Activated naive CD8-positive, alpha-beta T cell treated with anti-CD3 and anti-CD28 coated beads, Interleukin-2, amount 10 ng/mL, durations not matched to agents 7 days and 5 days (primary cell): ENCODE data around the gene HSDL1. TPM values are rescaled to one million over a fixed set of nuclear protein-coding genes. Genes with fewer than 3 reads are reported as not detected.
A peak's percentile ranks its signal among the peaks of the same experiment; 100 is the strongest.
"Not testable (repeated sequence)": the region's sequence is repeated elsewhere in the genome, so short reads cannot be mapped to it uniquely, and the experiment has no call there.

Source experiments
- ATAC-seq: fragments of 150-1000 bp; cut with Tn5 transposase; one replicate; pipeline ENCODE4 v1.10.0; 2021; ENCODE audit warnings: low read depth, moderate library complexity
- POLR2A ChIA-PET: fragments of 350-600 bp; sonication (Branson Sonifier 250); formaldehyde crosslinking; loops from one replicate; lab custom pipeline; 2021; ENCODE audit warnings: antibody characterized with exemption; lab: Charles Lee
- DNase-seq: peaks from one replicate; pipeline ENCODE4 v3.0.0; 2021
- H3K27ac Mint-ChIP-seq: one replicate; pipeline ENCODE4 v1.8.0; 2022; ENCODE audit warnings: mild to moderate bottlenecking, mixed read lengths
- H3K27me3 Mint-ChIP-seq: one replicate; pipeline ENCODE4 v1.8.0; 2022; ENCODE audit warnings: mild to moderate bottlenecking, moderate library complexity, mixed read lengths
- H3K36me3 Mint-ChIP-seq: one replicate; pipeline ENCODE4 v1.8.0; 2021; ENCODE audit warnings: mild to moderate bottlenecking, mixed read lengths
- H3K4me1 Mint-ChIP-seq: one replicate; pipeline ENCODE4 v1.8.0; 2021; ENCODE audit warnings: mixed read lengths
- H3K4me3 Mint-ChIP-seq: one replicate; pipeline ENCODE4 v1.8.0; 2022; ENCODE audit warnings: mild to moderate bottlenecking, moderate library complexity, mixed read lengths
- H3K9me3 Mint-ChIP-seq: one replicate; pipeline ENCODE4 v1.8.0; 2021; ENCODE audit warnings: mixed read lengths
- total RNA-seq, 2 experiments: library from RNA; stranded (reverse); gene quantifications; one replicate each; pipeline ENCODE4 v1.2.3, GENCODE V29; 2021

The HSDL1 gene
- total RNA-seq, 2 experiments from 2014 or later: 10.7 to 12.5 TPM

DNA sequence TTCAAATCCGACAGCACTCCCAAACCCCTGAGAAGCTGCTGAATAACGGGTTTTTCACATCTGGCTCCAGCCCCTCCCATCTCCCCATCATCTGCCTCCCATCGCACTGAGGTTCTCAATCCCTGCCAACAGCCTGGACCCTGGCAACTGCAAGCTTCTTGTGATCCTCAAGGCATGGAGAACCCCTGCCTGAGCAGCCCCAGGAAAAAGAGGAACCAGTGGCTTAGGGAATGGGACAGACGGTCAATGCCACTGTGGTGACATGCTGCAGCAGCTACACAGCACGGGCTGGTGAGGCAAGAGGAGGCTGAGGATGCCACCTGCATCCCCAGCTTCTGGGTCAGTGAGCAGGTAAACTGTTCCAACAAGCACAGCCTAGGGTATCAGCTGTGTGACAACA lies 25.0 kb downstream of the HSDL1 start:
- ATAC-seq (no peak), DNase-seq (no peak)
- H3K4me1 Mint-ChIP-seq: peaks cover 13% of the 10 kb centered on the region
- no peaks in the 10 kb centered on the region for H3K27me3 Mint-ChIP-seq
- no peak overlapping the region for H3K4me3 Mint-ChIP-seq
- POLR2A ChIA-PET: no interaction called here
- no peak overlapping the region for H3K27ac Mint-ChIP-seq
- no peaks in the 10 kb centered on the region for H3K9me3 Mint-ChIP-seq
- H3K36me3 Mint-ChIP-seq: peaks cover 4% of the 10 kb centered on the region

DNA sequence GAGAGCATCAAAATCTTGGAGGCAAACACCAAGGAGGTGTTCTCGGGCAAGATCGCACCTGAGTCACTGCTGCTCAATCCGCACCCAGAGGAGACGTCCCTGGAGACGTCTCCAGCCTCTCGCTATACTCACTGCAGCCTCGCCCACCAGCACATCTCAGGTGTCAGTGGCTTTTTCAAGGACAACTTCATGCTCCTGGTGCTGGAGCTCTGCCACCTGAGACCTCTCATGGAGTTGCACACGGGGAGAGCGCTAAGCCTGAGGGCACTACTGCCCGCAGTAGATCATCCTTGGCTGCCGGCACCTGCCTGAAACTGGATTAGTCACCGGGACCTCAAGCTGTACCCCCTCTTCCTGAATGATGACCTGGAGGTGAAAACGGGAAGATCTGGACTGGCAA lies 25.6 kb downstream of the HSDL1 start:
- Mint-ChIP-seq H3K36me3 (peaks cover 4% of the 10 kb centered on the region), H3K27me3 (no peaks in the 10 kb centered on the region), H3K9me3 (no peaks in the 10 kb centered on the region), H3K4me1 (peaks cover 11% of the 10 kb centered on the region), H3K27ac (no peak overlapping the region), H3K4me3 (no peak overlapping the region)
- POLR2A ChIA-PET: no interaction called here
- no peak for ATAC-seq
- no peak for DNase-seq

DNA sequence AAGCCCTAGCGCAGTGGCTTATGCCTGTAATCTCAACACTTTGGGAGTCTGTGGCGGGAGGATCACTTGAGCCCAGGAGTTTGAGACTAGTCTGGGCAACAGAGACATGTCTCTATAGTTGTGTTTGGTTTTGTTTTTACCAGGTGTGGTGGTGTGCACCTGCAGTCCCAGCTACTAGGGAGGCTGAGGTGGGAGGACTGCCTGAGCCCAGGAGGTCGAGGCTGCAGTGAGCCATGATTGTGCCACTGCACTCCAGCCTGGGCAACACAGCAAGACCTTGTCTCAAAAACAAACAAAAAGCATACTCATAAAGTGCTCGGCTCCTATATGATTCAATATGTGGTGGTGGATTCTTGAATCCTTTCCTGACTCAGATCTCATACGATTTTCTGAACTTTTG lies 26.7 kb downstream of the HSDL1 start:
- not testable (repeated sequence) for H3K4me3 Mint-ChIP-seq, H3K36me3 Mint-ChIP-seq, H3K27ac Mint-ChIP-seq, H3K27me3 Mint-ChIP-seq, H3K9me3 Mint-ChIP-seq, DNase-seq, ATAC-seq
- POLR2A ChIA-PET: interaction anchor here (1.7 to 2.6 kb wide), 4 partner anchors 18 to 44 kb away, joined by 4 to 19 read pairs (median 14); no protein-coding TSS in a partner anchor
- peaks cover 10% of the 10 kb centered on the region for H3K4me1 Mint-ChIP-seq

DNA sequence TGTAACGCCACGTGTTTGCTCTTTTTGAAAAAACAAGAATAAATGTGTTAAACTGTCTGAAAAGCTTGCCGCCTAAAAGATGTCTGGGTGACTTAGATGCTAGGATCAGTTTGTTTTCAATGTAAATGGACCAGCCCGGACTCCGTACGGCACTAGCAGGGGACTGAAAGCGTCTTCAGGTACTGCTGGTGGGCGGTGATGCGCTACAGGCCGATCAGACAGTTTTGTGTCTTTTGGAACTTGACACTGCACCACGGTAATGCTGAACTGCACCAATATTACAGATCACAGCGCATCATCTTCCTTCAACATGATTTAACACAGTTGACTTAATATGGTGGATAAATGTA lies 27.5 kb downstream of the HSDL1 start:
- Mint-ChIP-seq H3K27ac (peak overlapping the region; percentile 94), H3K36me3 (peaks cover 4% of the 10 kb centered on the region), H3K9me3 (no peaks in the 10 kb centered on the region), H3K4me3 (peak overlapping the region; percentile 90), H3K27me3 (no peaks in the 10 kb centered on the region), H3K4me1 (peaks cover 10% of the 10 kb centered on the region)
- POLR2A ChIA-PET: interaction anchor here (0.5 to 2.6 kb wide), 15 partner anchors 10 to 1292 kb away, joined by 3 to 19 read pairs (median 4); partner anchors contain the start of genes DNAAF1, HSDL1 and TAF1C
- no peak for ATAC-seq
- no peak for DNase-seq

DNA sequence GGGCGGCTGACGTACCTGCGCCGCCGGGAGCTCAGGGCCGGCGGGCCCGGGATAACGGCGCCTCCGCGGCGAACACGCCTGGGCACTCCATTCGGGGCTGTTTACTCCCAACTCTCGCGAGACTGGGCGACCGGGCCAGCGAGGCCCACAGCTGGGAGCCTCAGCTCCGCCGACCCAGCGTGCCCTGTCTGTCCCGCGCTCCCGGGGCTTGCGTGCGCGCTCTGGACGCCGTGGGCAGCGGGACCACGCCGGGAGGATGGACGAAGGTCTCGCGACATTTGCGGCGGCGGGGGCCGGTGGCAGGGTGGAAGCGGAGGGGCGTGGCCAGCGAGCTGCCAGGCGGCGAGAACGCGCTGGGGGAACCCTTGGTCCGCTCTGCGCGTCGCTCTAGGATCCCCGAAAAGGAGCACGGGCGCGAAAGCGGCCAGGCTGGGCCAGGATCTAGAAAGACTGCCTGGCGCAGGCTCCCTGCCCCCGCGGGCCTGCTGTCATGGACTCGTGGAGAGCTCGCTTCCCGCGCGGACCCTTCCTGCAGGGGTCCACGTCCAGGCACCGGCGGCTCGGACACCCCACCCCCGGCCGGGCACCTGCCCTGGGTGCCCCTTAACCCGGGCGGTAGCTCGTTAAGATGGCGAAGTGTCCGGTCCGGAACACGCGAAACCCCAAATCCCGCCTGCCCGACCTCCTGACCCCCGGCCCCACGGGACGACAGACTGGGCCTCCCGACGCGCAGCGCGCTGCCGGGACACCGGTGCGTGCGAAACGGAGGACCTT lies 28.1 kb downstream of the HSDL1 start, which contains the start of gene MBTPS1:
Gene MBTPS1, minus strand, starts transcription at position 223 of the 774 bp plus-strand sequence. CDS start 15,159 bp downstream, outside the sequence.
- Mint-ChIP-seq H3K4me1 (peaks cover 10% of the 10 kb centered on the region), H3K27me3 (no peaks in the 10 kb centered on the region), H3K36me3 (peaks cover 4% of the 10 kb centered on the region), H3K4me3 (peak within 1 kb of the TSS; percentile 94), H3K9me3 (no peaks in the 10 kb centered on the region), H3K27ac (peak within 1 kb of the TSS; percentile 95)
- DNase-seq (peak; percentile 99), ATAC-seq (peak; percentile 92)
- POLR2A ChIA-PET: interaction anchor here (0.5 to 2.6 kb wide), 19 partner anchors 10 to 1292 kb away, joined by 3 to 19 read pairs (median 4); partner anchors contain the start of genes COTL1, DNAAF1, HSDL1 and TAF1C

DNA sequence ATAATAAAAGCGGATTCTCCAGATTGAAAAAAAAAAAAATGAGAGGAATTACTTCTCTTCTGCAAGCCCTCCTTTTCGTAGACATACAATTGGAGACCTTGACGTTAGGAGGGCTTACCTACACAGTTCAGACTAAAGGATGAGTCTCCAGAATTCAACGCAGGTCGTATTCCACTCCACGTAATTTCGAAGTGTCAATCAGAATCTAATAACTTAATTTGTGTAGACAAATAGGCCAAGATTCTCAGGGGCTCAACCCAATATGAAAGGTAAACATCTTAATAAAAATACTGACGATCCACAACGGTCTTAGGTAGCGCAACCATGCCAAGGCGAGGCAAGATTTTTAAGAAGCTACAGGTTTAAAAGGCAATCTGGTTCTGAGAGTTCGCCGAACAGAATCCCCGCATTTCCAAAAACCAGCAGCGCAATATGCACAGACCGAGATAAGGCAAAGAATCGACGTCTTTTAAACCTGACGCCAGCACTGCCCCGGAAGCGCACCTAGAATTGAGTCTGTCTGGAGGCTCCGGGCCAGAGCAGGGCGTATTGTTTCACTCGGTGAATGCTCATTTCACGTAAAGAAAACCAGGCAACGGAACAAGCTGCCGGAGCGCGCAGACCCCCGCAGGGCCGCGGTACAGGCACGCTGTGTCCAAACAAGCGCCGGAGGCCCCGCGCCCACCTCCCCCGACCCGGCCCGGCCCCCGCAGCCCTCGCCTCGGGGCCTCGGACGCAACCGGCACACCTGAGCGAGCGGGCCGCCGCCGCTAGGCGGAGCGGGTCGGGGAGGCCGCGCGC lies 28.9 kb downstream of the HSDL1 start:
- peak overlapping the region; percentile 95 for H3K27ac Mint-ChIP-seq
- no peaks in the 10 kb centered on the region for H3K9me3 Mint-ChIP-seq
- POLR2A ChIA-PET: interaction anchor here (0.5 to 2.6 kb wide), 15 partner anchors 9 to 584 kb away, joined by 3 to 19 read pairs (median 4); partner anchors contain the start of genes COTL1, DNAAF1, HSDL1 and TAF1C
- no peaks in the 10 kb centered on the region for H3K27me3 Mint-ChIP-seq
- peaks cover 10% of the 10 kb centered on the region for H3K4me1 Mint-ChIP-seq
- no peak for DNase-seq
- H3K4me3 Mint-ChIP-seq: peak overlapping the region; percentile 94
- peaks cover 2% of the 10 kb centered on the region for H3K36me3 Mint-ChIP-seq
- ATAC-seq: peak; percentile 57

DNA sequence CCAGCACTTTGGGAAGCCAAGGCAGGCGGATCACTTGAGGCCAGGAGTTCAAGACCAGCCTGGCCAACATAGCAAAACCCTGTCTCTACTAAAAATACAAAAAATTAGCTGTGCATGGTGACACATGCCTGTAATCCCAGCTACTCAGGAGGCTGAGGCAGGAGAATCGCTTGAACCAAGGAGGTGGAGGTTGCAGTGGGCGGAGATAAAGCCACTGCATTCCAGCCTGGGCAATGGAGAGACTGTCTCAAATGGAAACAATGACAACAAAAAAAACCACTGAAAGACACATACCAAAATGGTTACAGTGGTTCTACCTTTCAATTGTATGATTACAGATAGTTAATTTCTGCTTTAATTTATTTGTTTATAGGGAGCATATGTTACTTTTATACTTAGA lies 33.0 kb downstream of the HSDL1 start:
- not testable (repeated sequence) for H3K36me3 Mint-ChIP-seq, H3K27me3 Mint-ChIP-seq, H3K27ac Mint-ChIP-seq, ATAC-seq, DNase-seq, H3K4me3 Mint-ChIP-seq, H3K9me3 Mint-ChIP-seq, H3K4me1 Mint-ChIP-seq
- POLR2A ChIA-PET: interaction anchor here (0.6 to 0.7 kb wide), 2 partner anchors 11 to 33 kb away, joined by 3 to 5 read pairs; partner anchors contain the start of genes DNAAF1 and HSDL1

DNA sequence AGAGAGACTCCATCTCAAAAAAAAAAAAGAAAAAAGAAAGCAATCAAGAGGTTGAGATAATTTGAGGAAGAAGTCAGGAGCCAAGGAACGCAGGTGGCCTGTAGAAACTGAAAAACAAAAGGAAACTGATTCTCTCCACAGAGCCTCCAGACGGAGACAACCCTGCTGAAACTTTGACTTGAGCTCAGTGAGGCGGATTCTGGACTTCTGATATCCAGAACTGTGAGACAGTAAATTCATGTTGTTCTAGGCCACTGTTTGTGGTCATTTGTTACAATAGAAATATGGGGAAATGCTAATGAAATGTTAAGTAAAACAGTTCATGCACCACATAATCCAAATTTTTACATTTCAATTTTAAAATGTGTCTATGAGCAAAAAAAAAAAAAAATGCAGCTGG lies 33.5 kb downstream of the HSDL1 start:
- no peak for DNase-seq
- ATAC-seq: no peak
- no peak overlapping the region for H3K4me3 Mint-ChIP-seq
- H3K27me3 Mint-ChIP-seq: no peaks in the 10 kb centered on the region
- H3K36me3 Mint-ChIP-seq: peaks cover 2% of the 10 kb centered on the region
- H3K4me1 Mint-ChIP-seq: peaks cover 9% of the 10 kb centered on the region
- POLR2A ChIA-PET: interaction anchor here (0.6 kb wide), 1 partner anchor 146 kb away, joined by 3 read pairs; no protein-coding TSS in a partner anchor
- no peaks in the 10 kb centered on the region for H3K9me3 Mint-ChIP-seq
- H3K27ac Mint-ChIP-seq: no peak overlapping the region

DNA sequence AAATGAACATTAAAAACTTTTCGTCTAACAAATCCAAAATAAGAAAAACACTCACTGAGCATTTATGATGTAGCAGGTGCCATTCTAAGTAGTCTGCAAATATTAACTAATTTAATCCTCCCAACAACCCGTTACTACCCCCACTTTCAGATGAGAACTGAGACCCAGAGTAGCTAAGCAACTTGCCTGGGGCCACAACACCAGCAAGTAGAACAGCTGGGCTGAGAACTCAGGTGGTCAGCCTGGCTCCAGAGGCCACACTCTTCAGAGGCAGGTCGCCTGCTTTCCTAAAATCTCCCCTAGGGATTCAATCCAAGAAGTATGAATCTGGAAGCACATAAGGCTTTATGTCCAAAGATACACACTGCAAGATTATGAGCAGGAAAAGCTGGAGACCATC lies 34.5 kb downstream of the HSDL1 start:
- Mint-ChIP-seq H3K9me3 (no peaks in the 10 kb centered on the region), H3K27ac (no peak overlapping the region), H3K36me3 (peaks cover 2% of the 10 kb centered on the region), H3K27me3 (no peaks in the 10 kb centered on the region), H3K4me1 (peaks cover 7% of the 10 kb centered on the region), H3K4me3 (no peak overlapping the region)
- ATAC-seq (no peak), DNase-seq (no peak)
- POLR2A ChIA-PET: no interaction called here

DNA sequence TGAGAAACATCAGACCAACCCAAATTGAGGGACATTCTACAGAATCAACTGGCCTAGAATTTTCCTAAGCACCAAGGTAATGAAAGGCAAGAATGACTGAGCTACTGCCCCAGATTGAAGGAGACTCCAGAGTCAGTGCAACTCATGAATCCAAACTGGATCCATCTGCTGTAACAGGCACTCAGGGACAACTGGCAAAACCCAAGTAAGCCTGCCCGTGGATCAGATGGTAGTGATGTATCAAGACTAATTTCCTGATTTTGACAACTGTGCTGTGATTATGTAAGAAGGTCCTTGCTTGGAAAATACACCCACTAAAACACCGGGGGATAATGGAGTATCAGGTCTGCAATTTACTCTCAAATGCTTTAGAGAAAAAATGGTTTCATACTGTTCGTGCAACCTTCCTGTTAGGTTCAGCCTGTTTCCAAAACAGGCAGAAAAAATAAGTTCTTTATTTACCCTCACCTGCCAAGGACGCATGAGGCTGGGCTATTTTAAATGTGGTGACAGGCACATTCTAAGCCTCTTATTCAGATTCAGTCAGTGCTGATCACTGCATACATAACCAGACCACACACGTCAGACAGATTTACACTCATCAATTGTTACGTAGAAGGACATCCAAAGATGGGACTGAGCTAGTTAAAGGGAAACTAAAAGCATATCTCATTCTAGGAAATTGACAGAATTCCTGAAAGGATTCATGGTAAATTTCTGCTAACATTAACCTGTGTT lies 35.2 kb downstream of the HSDL1 start:
- no peak overlapping the region for H3K4me3 Mint-ChIP-seq

DNA sequence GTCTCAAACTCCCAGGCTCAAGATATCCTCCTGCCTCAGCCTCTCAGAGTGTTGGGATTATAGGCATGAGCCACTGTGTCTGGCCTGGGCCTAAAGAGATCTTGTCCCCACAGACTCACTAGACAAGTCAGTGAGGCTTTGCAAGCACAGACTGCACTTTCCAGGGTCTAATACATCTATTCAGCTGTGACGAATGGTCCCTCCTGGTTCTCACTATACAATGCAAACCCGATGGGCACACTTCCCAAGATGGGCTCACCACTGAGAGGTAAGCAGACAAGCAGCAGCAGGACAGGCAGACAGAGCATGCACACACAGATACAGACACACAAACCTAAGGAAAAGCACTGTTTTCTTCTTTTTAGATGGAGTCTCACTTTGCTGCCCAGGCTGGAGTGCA lies 37.1 kb downstream of the HSDL1 start:
- DNase-seq: no peak
- no peak for ATAC-seq
- Mint-ChIP-seq H3K4me3 (no peak overlapping the region), H3K9me3 (no peaks in the 10 kb centered on the region), H3K27ac (peak overlapping the region; percentile 56), H3K27me3 (no peaks in the 10 kb centered on the region), H3K4me1 (peaks cover 6% of the 10 kb centered on the region), H3K36me3 (no peaks in the 10 kb centered on the region)
- POLR2A ChIA-PET: interaction anchor here (2.7 kb wide), 1 partner anchor 9 kb away, joined by 10 read pairs; the partner anchor contains the start of gene MBTPS1

More for the DNA sequence above, 35.2 kb downstream of the HSDL1 start:
- Mint-ChIP-seq H3K36me3 (peaks cover 2% of the 10 kb centered on the region), H3K9me3 (no peaks in the 10 kb centered on the region), H3K27me3 (no peaks in the 10 kb centered on the region), H3K27ac (no peak overlapping the region), H3K4me1 (peaks cover 3% of the 10 kb centered on the region)
- POLR2A ChIA-PET: no interaction called here
- ATAC-seq: no peak
- no peak for DNase-seq

DNA sequence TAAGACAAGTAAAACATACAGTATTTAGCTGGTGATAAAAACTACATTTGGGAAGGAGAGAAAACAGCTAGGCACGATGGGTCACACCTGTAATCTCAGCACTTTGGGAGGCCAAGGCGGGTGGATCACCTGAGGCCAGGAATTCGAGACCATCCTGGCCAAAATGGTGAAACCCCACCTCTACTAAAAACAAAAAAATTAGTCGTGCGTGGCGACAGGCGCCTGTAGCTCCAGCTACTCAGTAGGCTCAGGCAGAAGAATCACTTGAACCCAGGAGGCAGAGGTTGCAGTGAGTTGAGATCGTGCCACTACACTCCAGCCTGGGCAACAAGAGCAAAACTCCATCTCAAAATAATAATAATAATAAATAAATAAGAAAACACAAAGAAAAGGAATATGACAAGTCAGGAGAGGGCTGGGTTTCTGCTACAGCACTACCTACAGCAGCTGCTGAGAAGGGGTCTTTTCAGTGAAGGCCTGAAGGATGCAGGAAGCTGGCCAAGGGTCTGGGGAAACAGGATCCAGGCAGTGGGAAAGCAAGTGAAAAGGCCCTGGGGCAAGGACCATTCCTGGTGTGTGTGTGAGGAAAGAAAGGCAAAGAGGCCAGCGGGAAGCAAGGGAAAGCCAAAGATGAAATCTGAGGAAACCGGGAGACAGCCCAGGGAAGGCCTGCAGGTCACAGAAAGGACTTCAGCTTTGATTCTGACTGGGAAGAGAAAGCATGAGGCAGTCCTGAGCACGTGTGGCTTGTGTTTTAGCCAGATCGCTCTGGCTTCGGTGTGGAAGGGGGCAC lies 38.8 kb downstream of the HSDL1 start:
- ATAC-seq (no peak), DNase-seq (no peak)
- Mint-ChIP-seq H3K9me3 (no peaks in the 10 kb centered on the region), H3K36me3 (peaks cover 4% of the 10 kb centered on the region), H3K4me3 (no peak overlapping the region), H3K27me3 (no peaks in the 10 kb centered on the region), H3K4me1 (peaks cover 6% of the 10 kb centered on the region), H3K27ac (no peak overlapping the region)
- POLR2A ChIA-PET: interaction anchor here (2.7 kb wide), 1 partner anchor 11 kb away, joined by 10 read pairs; the partner anchor contains the start of gene MBTPS1
